Measurements from ENCODE around the gene ZNF407.

ZNF407 gene

GRCh38 chr18:74982946-74983635 is 385.4 kb downstream of the ZNF407 start:
- H3K4me3 ChIP-seq (ENCODE audit: low read depth, low read length) = no peak overlapping the region
- H3K4me1 ChIP-seq (ENCODE audit: control insufficient read depth, insufficient read depth, low read length) = peaks cover 6% of the 10 kb centered on the region
- TF ChIP-seq FEZF1 (tag by site-specific recombination; IDR thresholded peaks at IDR 0.05) (0 out of 2 replicates have a peak, but pooled peaks have one; percentile 18), PRDM6 (tag by site-specific recombination; IDR thresholded peaks at IDR 0.05) (0 out of 2 replicates have a peak, but pooled peaks have one; percentile 50), ZNF18 (tag by site-specific recombination; IDR thresholded peaks at IDR 0.05) (no peak), ZFHX2 (tag by site-specific recombination; conservative IDR thresholded peaks at IDR 0.05) (no peak), ZNF433 (tag by site-specific recombination; IDR thresholded peaks at IDR 0.05; ENCODE audit: low read depth) (no peak), BCL6B (tag by site-specific recombination; IDR thresholded peaks at IDR 0.05) (no peak), SETDB1 (IDR thresholded peaks at IDR 0.05; ENCODE audit: insufficient read length, low read length) (no peak), SP7 (tag by site-specific recombination; IDR thresholded peaks at IDR 0.05) (peak; percentile 77)
- ChIA-PET CTCF (no interaction called here), POLR2A (no interaction called here)
- H3K9me3 ChIP-seq (ENCODE audit: control insufficient read depth, insufficient read depth, low read depth, low read length) = no peaks in the 10 kb centered on the region
- H3K27ac ChIP-seq (ENCODE audit: extremely low read depth, low read depth, low read length) = no peak overlapping the region
- no peaks in the 10 kb centered on the region for H3K36me3 ChIP-seq (ENCODE audit: control insufficient read depth in 2 of 2, insufficient read depth in 1 of 2, low read length in 2 of 2)

GRCh38 chr18:74989134-74989533 is 391.5 kb downstream of the ZNF407 start:
- ChIA-PET POLR2A (no interaction called here), CTCF (no interaction called here)
- TF ChIP-seq ZNF169 (tag by site-specific recombination; IDR thresholded peaks at IDR 0.05) (no peak), ZNF776 (tag by site-specific recombination; IDR thresholded peaks at IDR 0.05; ENCODE audit: borderline replicate concordance) (no peak), GLI4 (tag by site-specific recombination; IDR thresholded peaks at IDR 0.05) (no peak), ZNF843 (tag by site-specific recombination; IDR thresholded peaks at IDR 0.05) (no peak), ZNF747 (tag by site-specific recombination; IDR thresholded peaks at IDR 0.05) (no peak), ZNF623 (tag by site-specific recombination; IDR thresholded peaks at IDR 0.05) (no peak), ZSCAN16 (tag by site-specific recombination; IDR thresholded peaks at IDR 0.05) (no peak), ZNF548 (tag by site-specific recombination; IDR thresholded peaks at IDR 0.05) (no peak), PRDM1 (tag by site-specific recombination; IDR thresholded peaks at IDR 0.05) (no peak), ZBTB6 (tag by site-specific recombination; IDR thresholded peaks at IDR 0.05) (no peak), ZNF626 (tag by site-specific recombination; IDR thresholded peaks at IDR 0.05) (no peak), SP2 (tag by site-specific recombination; IDR thresholded peaks at IDR 0.05) (no peak), ZFP41 (tag by site-specific recombination; IDR thresholded peaks at IDR 0.05; ENCODE audit: borderline replicate concordance) (no peak), ZNF670 (tag by site-specific recombination; IDR thresholded peaks at IDR 0.05; ENCODE audit: low read depth) (no peak)
- H3K4me3 ChIP-seq (ENCODE audit: low read depth, low read length) = no peak overlapping the region
- H3K36me3 ChIP-seq (ENCODE audit: control insufficient read depth in 2 of 2, insufficient read depth in 1 of 2, low read length in 2 of 2) = no peaks in the 10 kb centered on the region
- H3K4me1 ChIP-seq (ENCODE audit: control insufficient read depth, insufficient read depth, low read length) = peaks cover 12% of the 10 kb centered on the region
- H3K9me3 ChIP-seq (ENCODE audit: control insufficient read depth, insufficient read depth, low read depth, low read length) = no peaks in the 10 kb centered on the region
- H3K27ac ChIP-seq (ENCODE audit: extremely low read depth, low read depth, low read length) = no peak overlapping the region

All from HEK293 (cell line).